Suprapubic skin (tissue), 4 donors: ENCODE measurements around the gene ATXN7. TPM values are rescaled to one million over a fixed set of nuclear protein-coding genes. Genes with fewer than 3 reads are reported as not detected.

Experiments used
- DNase-seq, 2 donors: peaks; one replicate each; pipeline ENCODE4 v3.0.0-alpha.2; 2019; ENCODE audit warnings: low spot score in 2 of 2
- H3K27ac ChIP-seq: fragments of 200-600 bp; sonication (generic); one replicate; pipeline ENCODE4 v1.5.1; 2019
- H3K27me3 ChIP-seq: fragments of 200-600 bp; sonication (generic); one replicate; pipeline ENCODE4 v1.5.1; 2019
- H3K36me3 ChIP-seq: fragments of 200-600 bp; sonication (generic); one replicate; pipeline ENCODE4 v1.5.1; 2019
- H3K4me1 ChIP-seq: fragments of 200-600 bp; sonication (generic); one replicate; pipeline ENCODE4 v1.5.1; 2019
- H3K4me3 ChIP-seq: fragments of 200-600 bp; sonication (generic); one replicate; pipeline ENCODE4 v1.5.1; 2019; ENCODE audit warnings: mild to moderate bottlenecking
- H3K9me3 ChIP-seq: fragments of 200-600 bp; sonication (generic); one replicate; pipeline ENCODE4 v1.5.1; 2019
- CTCF ChIP-seq, 2 donors: fragments of 200-600 bp in 1 of 2; fragments of 450-650 bp in 1 of 2; sonication (generic) in 1 of 2; IDR thresholded peaks; one replicate each; pipeline ENCODE4 v1.5.1; 2016 to 2019; ENCODE audit warnings: antibody characterized with exemption in 2 of 2, mild to moderate bottlenecking in 1 of 2, moderate library complexity in 1 of 2
- EP300 ChIP-seq: sonication (generic); formaldehyde crosslinking; IDR thresholded peaks from one replicate; pipeline ENCODE4 v1.6.1; 2017; ENCODE audit warnings: antibody characterized with exemption
- POLR2A ChIP-seq, 2 donors: fragments of 450-650 bp; IDR thresholded peaks; one replicate each; pipeline ENCODE4 v1.6.1; 2017; ENCODE audit warnings: antibody characterized with exemption in 2 of 2, mild to moderate bottlenecking in 2 of 2, moderate library complexity in 2 of 2
- POLR2AphosphoS5 ChIP-seq, 3 donors: sonication (generic); formaldehyde crosslinking; IDR thresholded peaks; one replicate each; pipeline ENCODE4 v1.6.1; 2017; ENCODE audit warnings: antibody characterized with exemption in 3 of 3
- WGBS: methylation state at CpG from one replicate; pipeline ENCODE4 v1.1.5; 2018; 5-methylcytosine and 5-hydroxymethylcytosine counted together
- total RNA-seq, 4 donors: library from RNA; depleted of rRNA; stranded (reverse); fragments of >200 nt; gene quantifications; one replicate each; pipeline ENCODE4 v1.1.0, GENCODE V29; 2016

The ATXN7 gene
- total RNA-seq, 4 donors from 2014 or later = 22.9 to 101 (median 44.2) TPM

- no peak for TF ChIP-seq POLR2A (IDR thresholded peaks at IDR 0.05)
- no peak for TF ChIP-seq EP300
- TF ChIP-seq CTCF (IDR thresholded peaks at IDR 0.05) = no peak
- no peak for TF ChIP-seq POLR2AphosphoS5 (IDR thresholded peaks at IDR 0.05)
- Histone ChIP-seq H3K36me3 (peaks cover 9% of the 10 kb centered on the region), H3K27ac (no peak overlapping the region), H3K4me3 (no peak overlapping the region), H3K9me3 (no peaks in the 10 kb centered on the region), H3K4me1 (no peaks in the 10 kb centered on the region), H3K27me3 (no peaks in the 10 kb centered on the region)
- no peak for DNase-seq
- 62% methylated on average over 4 of the region's 4 CpGs for WGBS
These were observed 39.4 kb upstream of the ATXN7 start for GRCh38 chr3:63824309-63824708.

GRCh38 chr3:63830526-63830925, 33.1 kb upstream of the ATXN7 start:
- no peak overlapping the region for H3K4me3 ChIP-seq
- DNase-seq = no peak
- TF ChIP-seq CTCF (IDR thresholded peaks at IDR 0.05) = no peak
- TF ChIP-seq POLR2A (IDR thresholded peaks at IDR 0.05) = no peak
- no peak for TF ChIP-seq POLR2AphosphoS5 (IDR thresholded peaks at IDR 0.05)
- TF ChIP-seq EP300 = no peak
- peaks cover 13% of the 10 kb centered on the region for H3K4me1 ChIP-seq
- no peaks in the 10 kb centered on the region for H3K9me3 ChIP-seq
- H3K27ac ChIP-seq = peak overlapping the region; percentile 6
- 76% methylated on average over 6 of the region's 6 CpGs for WGBS
- H3K27me3 ChIP-seq = no peaks in the 10 kb centered on the region
- peaks cover 45% of the 10 kb centered on the region for H3K36me3 ChIP-seq

- 90% methylated on average over 6 of the region's 6 CpGs for WGBS
- Histone ChIP-seq H3K27ac (no peak overlapping the region), H3K36me3 (peaks cover 45% of the 10 kb centered on the region), H3K9me3 (no peaks in the 10 kb centered on the region), H3K4me1 (peaks cover 13% of the 10 kb centered on the region), H3K4me3 (no peak overlapping the region), H3K27me3 (no peaks in the 10 kb centered on the region)
- TF ChIP-seq POLR2AphosphoS5 (IDR thresholded peaks at IDR 0.05) (no peak), CTCF (IDR thresholded peaks at IDR 0.05) (no peak), POLR2A (IDR thresholded peaks at IDR 0.05) (no peak), EP300 (no peak)
- DNase-seq = no peak
These were observed 31.3 kb upstream of the ATXN7 start for GRCh38 chr3:63832395-63832794.

GRCh38 chr3:63841704-63842103, 22.0 kb upstream of the ATXN7 start:
- Histone ChIP-seq H3K36me3 (no peaks in the 10 kb centered on the region), H3K4me3 (no peak overlapping the region), H3K27ac (no peak overlapping the region), H3K27me3 (no peaks in the 10 kb centered on the region), H3K4me1 (no peaks in the 10 kb centered on the region), H3K9me3 (no peaks in the 10 kb centered on the region)
- 0% methylated on average over 1 of the region's 1 CpG for WGBS
- DNase-seq = no peak
- no peak for TF ChIP-seq EP300
- no peak for TF ChIP-seq CTCF (IDR thresholded peaks at IDR 0.05)
- no peak for TF ChIP-seq POLR2AphosphoS5 (IDR thresholded peaks at IDR 0.05)
- no peak for TF ChIP-seq POLR2A (IDR thresholded peaks at IDR 0.05)

- TF ChIP-seq CTCF (IDR thresholded peaks at IDR 0.05) (no peak), POLR2AphosphoS5 (IDR thresholded peaks at IDR 0.05) (no peak), POLR2A (IDR thresholded peaks at IDR 0.05) (no peak), EP300 (no peak)
- H3K36me3 ChIP-seq = no peaks in the 10 kb centered on the region
- no peak overlapping the region for H3K27ac ChIP-seq
- no peaks in the 10 kb centered on the region for H3K27me3 ChIP-seq
- DNase-seq = no peak
- H3K9me3 ChIP-seq = no peaks in the 10 kb centered on the region
- peaks cover 1% of the 10 kb centered on the region for H3K4me1 ChIP-seq
- no peak overlapping the region for H3K4me3 ChIP-seq
These were observed 21.5 kb upstream of the ATXN7 start for GRCh38 chr3:63842127-63842526.
